Neural progenitor cell (in vitro differentiated cells): ENCODE results near the gene TRIM38.

Experiments used
- EZH2 ChIP-seq: fragments of 200-600 bp; sonication (generic); IDR thresholded peaks from 2 replicates; pipeline ENCODE4 v1.6.1; 2017; ENCODE audit warnings: antibody characterized with exemption, mild to moderate bottlenecking, moderate library complexity
- EZH2phosphoT487 ChIP-seq: fragments of 200-600 bp; sonication (generic); IDR thresholded peaks from 2 replicates; pipeline ENCODE4 v1.6.1; 2017; ENCODE audit warnings: antibody characterized with exemption
- TF ChIP-seq, protein P1 (sequence below): fragments of 200-600 bp; sonication (generic); IDR thresholded peaks from 2 replicates; pipeline ENCODE4 v1.5.1; 2017; ENCODE audit warnings: antibody characterized with exemption, mild to moderate bottlenecking

DNA sequence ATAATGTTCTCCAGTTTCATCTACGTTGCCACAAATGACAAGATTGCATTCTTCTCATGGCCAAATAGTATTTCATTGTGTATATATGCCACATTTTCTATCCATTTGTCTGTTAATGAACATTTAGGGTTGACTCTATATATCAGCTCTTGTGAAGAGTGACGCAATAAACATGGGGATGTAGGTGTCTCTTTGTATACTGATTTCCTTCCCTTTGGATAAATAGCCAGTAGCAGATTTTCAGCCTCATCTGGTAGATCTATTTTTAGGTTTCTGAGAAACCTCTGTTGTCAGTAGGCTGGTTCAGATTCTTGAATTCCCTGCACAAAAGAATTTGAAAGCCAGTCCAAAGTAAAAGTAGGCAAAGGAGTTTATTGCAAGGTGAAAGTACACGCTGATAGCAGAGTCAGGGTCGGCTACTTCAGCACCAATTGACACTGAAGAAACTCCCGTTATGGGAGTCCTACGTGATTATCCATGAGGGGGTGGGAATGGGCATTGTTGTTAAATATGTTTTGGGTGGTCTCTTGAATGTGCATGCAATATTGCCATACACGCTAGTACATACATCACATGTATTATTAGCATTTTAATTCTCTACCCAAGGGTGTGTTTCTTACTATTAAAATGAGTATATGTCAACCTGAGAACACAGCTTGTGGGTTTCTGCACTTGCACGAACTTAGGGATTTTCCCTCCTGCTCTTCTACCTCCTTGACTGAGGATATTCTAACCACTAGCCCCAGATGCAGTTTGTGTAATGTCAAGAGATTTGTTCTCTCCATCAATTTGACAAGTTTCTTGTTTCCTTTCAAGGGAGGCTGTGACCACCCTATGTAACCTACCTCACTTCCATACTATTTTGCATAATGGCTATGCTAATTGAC lies 17.7 kb upstream of the TRIM38 start:
- TF ChIP-seq, protein P1, sequence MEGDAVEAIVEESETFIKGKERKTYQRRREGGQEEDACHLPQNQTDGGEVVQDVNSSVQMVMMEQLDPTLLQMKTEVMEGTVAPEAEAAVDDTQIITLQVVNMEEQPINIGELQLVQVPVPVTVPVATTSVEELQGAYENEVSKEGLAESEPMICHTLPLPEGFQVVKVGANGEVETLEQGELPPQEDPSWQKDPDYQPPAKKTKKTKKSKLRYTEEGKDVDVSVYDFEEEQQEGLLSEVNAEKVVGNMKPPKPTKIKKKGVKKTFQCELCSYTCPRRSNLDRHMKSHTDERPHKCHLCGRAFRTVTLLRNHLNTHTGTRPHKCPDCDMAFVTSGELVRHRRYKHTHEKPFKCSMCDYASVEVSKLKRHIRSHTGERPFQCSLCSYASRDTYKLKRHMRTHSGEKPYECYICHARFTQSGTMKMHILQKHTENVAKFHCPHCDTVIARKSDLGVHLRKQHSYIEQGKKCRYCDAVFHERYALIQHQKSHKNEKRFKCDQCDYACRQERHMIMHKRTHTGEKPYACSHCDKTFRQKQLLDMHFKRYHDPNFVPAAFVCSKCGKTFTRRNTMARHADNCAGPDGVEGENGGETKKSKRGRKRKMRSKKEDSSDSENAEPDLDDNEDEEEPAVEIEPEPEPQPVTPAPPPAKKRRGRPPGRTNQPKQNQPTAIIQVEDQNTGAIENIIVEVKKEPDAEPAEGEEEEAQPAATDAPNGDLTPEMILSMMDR: no peak
- TF ChIP-seq EZH2: no peak
- no peak for TF ChIP-seq EZH2phosphoT487
